ENCODE results near the gene BAX. TPM values are rescaled to one million over a fixed set of nuclear protein-coding genes. Genes with fewer than 3 reads are reported as not detected.
A peak's percentile ranks its signal among the peaks of the same experiment; 100 is the strongest.

Gene BAX
- total RNA-seq, 4 donors from 2014 or later = 16.5 to 84.5 (median 39.5) TPM

DNA sequence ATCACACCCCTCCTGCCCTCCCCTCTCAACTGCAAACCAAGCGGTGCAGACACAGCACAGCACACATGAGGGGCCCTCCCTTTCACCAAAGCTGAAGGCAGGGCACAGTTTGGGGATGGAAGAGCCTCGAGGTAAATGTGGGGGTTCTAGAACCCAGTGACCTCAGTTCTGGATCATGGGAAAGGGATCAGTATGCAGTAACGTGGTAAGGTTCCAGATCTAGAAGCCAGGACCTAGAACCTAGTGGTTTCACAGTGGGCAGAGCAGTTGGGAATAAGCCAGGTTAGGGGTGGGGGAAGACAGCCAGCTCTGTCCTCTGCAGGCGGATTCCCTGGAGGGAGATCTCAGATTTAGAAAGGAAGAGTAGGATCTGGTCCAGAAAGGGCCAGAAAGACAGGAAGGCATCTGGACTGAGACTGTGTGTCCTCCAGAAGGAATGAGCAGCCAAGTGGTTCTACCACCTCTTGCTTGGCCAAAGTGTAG, 13.5 kb downstream of the BAX start:
- Histone ChIP-seq H3K4me1 (peaks cover 0 to 23% of the 10 kb centered on the region in 2 donors), H3K4me3 (no peak overlapping the region), H3K9me3 (no peaks in the 10 kb centered on the region), H3K36me3 (no peaks in the 10 kb centered on the region), H3K27ac (peak overlapping the region; percentile 4 to 99), H3K27me3 (no peaks in the 10 kb centered on the region)
- intact Hi-C loops (cut with DNase I; ENCODE audit: low total_unique reads) = loop anchor here (10.0 kb wide), 1 partner anchor 73 kb away; the partner anchor contains the start of gene TULP2
- no peak for DNase-seq
- TF ChIP-seq, protein P1, sequence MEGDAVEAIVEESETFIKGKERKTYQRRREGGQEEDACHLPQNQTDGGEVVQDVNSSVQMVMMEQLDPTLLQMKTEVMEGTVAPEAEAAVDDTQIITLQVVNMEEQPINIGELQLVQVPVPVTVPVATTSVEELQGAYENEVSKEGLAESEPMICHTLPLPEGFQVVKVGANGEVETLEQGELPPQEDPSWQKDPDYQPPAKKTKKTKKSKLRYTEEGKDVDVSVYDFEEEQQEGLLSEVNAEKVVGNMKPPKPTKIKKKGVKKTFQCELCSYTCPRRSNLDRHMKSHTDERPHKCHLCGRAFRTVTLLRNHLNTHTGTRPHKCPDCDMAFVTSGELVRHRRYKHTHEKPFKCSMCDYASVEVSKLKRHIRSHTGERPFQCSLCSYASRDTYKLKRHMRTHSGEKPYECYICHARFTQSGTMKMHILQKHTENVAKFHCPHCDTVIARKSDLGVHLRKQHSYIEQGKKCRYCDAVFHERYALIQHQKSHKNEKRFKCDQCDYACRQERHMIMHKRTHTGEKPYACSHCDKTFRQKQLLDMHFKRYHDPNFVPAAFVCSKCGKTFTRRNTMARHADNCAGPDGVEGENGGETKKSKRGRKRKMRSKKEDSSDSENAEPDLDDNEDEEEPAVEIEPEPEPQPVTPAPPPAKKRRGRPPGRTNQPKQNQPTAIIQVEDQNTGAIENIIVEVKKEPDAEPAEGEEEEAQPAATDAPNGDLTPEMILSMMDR (IDR thresholded peaks at IDR 0.05) = no peak
- TF ChIP-seq POLR2A (IDR thresholded peaks at IDR 0.05) = no peak

DNA sequence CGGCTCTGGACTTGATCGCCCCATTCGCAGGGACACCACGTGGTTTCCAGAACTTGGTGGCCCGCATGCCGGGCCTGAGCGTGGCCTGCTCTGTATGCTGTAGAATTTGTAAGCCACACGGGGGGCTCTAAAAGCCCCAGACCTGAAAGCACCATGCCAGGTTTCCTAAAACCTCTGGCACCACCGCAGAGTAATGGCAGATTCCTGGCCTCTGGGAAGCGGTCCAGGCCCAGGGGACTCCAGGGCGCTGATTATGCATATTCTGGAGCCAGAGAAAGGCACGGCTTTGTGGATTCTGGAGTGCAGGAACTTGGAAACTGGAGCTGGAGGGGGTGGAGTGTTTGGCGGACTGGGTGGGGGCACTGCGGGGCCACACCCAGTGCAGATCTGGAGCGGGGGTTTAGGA, 14.1 kb downstream of the BAX start:
- Histone ChIP-seq H3K27me3 (no peaks in the 10 kb centered on the region), H3K4me1 (peaks cover 0 to 17% of the 10 kb centered on the region in 2 donors), H3K4me3 (no peak overlapping the region), H3K36me3 (no peaks in the 10 kb centered on the region), H3K27ac (peak overlapping the region in 1 of 2 donors; percentile 29), H3K9me3 (no peaks in the 10 kb centered on the region)
- no peak for DNase-seq
- intact Hi-C loops (cut with DNase I; ENCODE audit: low total_unique reads) = loop anchor here (10.0 kb wide), 1 partner anchor 74 kb away; the partner anchor contains the start of gene TULP2
- TF ChIP-seq, protein P1 (IDR thresholded peaks at IDR 0.05) = no peak
- no peak for TF ChIP-seq POLR2A (IDR thresholded peaks at IDR 0.05)

DNA sequence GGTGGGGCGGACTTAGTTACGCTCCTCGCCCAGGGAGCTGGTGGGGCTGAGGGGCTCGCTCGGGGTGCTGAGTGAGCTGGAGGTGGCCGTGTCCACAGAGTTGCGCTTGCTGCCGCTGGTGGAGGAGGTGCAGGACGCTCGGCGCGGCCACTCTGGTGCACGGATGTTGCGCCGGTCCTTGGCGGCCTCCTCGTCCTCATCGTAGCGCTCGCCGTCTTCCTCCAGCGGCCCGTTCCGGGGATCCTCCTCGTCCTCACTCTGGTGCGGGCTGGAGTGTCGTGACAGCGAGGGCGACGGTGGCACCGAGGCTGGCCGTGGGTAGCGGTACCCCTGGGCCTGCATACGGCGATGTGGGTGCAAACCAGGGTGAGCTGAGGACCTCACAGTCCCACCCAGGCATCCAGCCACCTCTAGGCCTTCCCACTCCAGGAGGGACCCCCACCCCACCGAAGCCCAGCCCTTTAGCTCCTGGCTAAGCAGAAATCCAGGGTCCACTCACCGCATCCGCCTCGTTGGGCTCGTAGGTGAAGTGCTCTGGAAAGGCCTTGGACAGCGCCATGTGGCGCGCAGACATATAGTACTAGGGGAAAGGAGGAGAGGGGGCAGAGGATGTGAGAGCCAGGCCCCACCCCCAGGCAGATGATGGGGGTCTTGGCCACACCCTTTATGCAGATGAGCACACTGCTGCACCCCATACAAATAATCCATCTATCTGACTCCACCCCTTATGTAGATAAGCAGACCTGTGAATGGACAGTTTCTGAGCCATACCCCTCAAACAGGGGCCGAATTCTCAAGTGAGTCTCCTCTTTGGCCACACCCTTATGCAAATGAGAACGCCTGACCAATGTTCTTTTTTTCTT, 14.8 kb downstream of the BAX start:
- no peak for TF ChIP-seq POLR2A (IDR thresholded peaks at IDR 0.05)
- TF ChIP-seq, protein P1 (IDR thresholded peaks at IDR 0.05) = no peak
- Histone ChIP-seq H3K27me3 (no peaks in the 10 kb centered on the region), H3K4me3 (no peak overlapping the region), H3K27ac (no peak overlapping the region), H3K4me1 (peaks cover 0 to 11% of the 10 kb centered on the region in 2 donors), H3K9me3 (no peaks in the 10 kb centered on the region), H3K36me3 (no peaks in the 10 kb centered on the region)
- no peak for DNase-seq
- intact Hi-C loops (cut with DNase I; ENCODE audit: low total_unique reads) = loop anchor here (10.0 kb wide), 2 partner anchors 75 to 185 kb away; partner anchors contain the start of gene TULP2

DNA sequence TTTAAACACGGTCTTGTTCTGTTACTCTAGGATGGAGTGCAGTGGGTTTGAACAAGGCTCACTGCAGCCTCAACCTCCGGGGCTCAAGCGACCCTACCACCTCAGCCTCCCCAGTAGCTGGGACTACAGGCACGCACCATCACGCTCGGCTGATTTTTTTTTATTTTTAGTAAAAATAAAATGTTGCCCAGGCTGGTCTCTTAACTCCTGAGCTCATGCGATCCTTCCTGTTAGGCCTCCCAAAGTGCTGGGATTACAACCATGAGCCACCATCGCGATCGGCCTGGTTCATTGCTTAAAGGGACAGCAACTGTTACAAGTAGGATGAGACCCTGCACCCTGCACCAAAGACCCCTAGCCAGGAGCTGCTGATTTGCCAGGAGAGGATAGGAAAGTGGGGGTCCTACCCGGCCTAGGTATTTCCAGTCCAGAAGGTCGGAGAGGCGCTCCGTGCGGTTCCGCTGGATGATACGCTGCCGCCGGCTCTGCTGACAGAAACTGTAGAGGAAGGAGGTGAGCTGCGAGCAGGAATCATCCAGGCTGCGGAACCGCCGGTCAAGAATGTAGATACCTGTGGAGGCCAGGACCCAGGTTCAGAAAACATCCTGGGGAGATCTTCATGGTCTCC, 15.6 kb downstream of the BAX start:
- H3K4me3 ChIP-seq = no peak overlapping the region
- no peaks in the 10 kb centered on the region for H3K9me3 ChIP-seq
- no peak for DNase-seq
- intact Hi-C loops (cut with DNase I; ENCODE audit: low total_unique reads) = loop anchor here (10.0 kb wide), 1 partner anchor 185 kb away; no protein-coding TSS in a partner anchor
- TF ChIP-seq POLR2A (IDR thresholded peaks at IDR 0.05) = no peak
- TF ChIP-seq, protein P1 (IDR thresholded peaks at IDR 0.05) = no peak
- H3K4me1 ChIP-seq = peaks cover 0 to 11% of the 10 kb centered on the region in 2 donors
- peak overlapping the region; percentile 45 to 47 for H3K27ac ChIP-seq
- H3K36me3 ChIP-seq = no peaks in the 10 kb centered on the region
- no peaks in the 10 kb centered on the region for H3K27me3 ChIP-seq
